ENCODE results near the gene FGF4. TPM values are rescaled to one million over a fixed set of nuclear protein-coding genes. Genes with fewer than 3 reads are reported as not detected.

Gene FGF4
- total RNA-seq, 2 experiments from 2014 or later: not detected

DNA sequence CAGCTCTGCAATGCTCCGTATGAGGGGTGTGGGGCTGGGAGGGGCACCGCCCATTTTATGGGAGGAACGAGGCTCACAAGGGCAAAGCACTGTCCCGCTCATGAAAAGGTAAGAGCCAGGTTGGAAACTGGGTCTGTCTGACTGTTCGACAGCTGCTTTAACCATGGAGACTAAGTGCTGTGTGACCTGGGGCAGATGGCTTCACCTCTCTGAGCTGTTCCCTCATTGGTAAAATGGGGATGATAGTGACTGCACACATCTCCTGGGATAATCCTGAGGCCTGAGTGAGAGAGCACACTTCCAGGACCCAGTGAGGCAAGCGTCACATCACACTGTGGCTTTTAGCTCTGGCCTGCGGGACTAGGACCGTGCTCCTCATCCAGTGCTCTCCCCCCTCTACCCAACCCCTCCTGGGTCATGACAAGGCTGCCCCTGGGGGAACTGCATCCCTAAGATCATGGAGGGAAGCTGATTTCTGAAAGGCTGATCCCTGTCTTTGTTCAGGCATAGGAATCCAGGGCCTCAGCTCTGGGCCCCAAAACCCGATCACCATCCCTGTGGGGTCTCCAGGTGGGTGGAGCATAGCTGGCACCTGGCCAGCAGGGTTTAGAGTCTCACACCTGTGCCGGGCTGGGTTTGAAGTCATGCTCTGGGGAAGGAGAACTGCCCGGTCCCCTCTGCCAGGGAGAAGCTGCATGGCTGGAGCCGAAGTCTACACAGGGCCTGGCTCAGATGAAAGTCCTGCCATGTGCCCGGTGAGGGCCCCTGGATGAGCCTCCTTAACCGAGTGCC, 22.8 kb upstream of the FGF4 start:
- Mint-ChIP-seq H3K9me3 (no peaks in the 10 kb centered on the region), H3K27ac (no peak overlapping the region), H3K4me3 (no peak overlapping the region), H3K36me3 (no peaks in the 10 kb centered on the region), H3K27me3 (no peaks in the 10 kb centered on the region), H3K4me1 (no peaks in the 10 kb centered on the region)
- no peak for DNase-seq

GRCh38 chr11:69797156-69797555, 22.0 kb upstream of the FGF4 start:
- Mint-ChIP-seq H3K27ac (no peak overlapping the region), H3K4me3 (no peak overlapping the region), H3K36me3 (no peaks in the 10 kb centered on the region), H3K4me1 (no peaks in the 10 kb centered on the region), H3K9me3 (no peaks in the 10 kb centered on the region), H3K27me3 (no peaks in the 10 kb centered on the region)
- no peak for DNase-seq

DNA sequence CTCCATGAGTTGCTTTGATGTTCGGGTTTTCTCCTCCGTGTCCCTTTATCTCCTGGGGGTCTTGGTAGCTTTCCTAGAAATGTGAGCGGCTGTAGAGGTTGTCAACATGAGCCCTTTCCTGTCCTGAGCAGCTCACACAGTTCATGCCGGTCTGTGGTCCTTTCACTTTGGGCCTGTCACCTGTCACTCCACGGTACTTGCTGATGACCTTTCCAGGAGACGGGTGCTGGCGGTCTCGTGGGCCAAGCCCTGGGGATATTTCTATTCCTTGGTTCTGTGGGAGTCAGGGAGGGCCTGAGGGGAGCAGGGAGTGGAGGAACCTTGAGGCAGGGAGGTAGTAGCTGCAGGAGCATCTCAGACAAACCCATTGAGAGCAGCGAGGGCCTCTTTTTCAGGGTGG, 20.9 kb upstream of the FGF4 start:
- H3K36me3 Mint-ChIP-seq: no peaks in the 10 kb centered on the region
- H3K4me3 Mint-ChIP-seq: no peak overlapping the region
- no peak overlapping the region for H3K27ac Mint-ChIP-seq
- H3K9me3 Mint-ChIP-seq: no peaks in the 10 kb centered on the region
- no peaks in the 10 kb centered on the region for H3K27me3 Mint-ChIP-seq
- no peak for DNase-seq
- no peaks in the 10 kb centered on the region for H3K4me1 Mint-ChIP-seq

GRCh38 chr11:69791276-69792180, 16.4 kb upstream of the FGF4 start:
- no peak overlapping the region for H3K27ac Mint-ChIP-seq
- no peak overlapping the region for H3K4me3 Mint-ChIP-seq
- DNase-seq: no peak
- H3K27me3 Mint-ChIP-seq: no peaks in the 10 kb centered on the region
- H3K36me3 Mint-ChIP-seq: no peaks in the 10 kb centered on the region
- no peaks in the 10 kb centered on the region for H3K9me3 Mint-ChIP-seq
- H3K4me1 Mint-ChIP-seq: no peaks in the 10 kb centered on the region

- H3K27me3 Mint-ChIP-seq: no peaks in the 10 kb centered on the region
- DNase-seq: no peak
- no peak overlapping the region for H3K4me3 Mint-ChIP-seq
- no peaks in the 10 kb centered on the region for H3K4me1 Mint-ChIP-seq
- no peak overlapping the region for H3K27ac Mint-ChIP-seq
- H3K36me3 Mint-ChIP-seq: no peaks in the 10 kb centered on the region
- H3K9me3 Mint-ChIP-seq: no peaks in the 10 kb centered on the region
These were observed 13.8 kb upstream of the FGF4 start for GRCh38 chr11:69788956-69789355.

DNA sequence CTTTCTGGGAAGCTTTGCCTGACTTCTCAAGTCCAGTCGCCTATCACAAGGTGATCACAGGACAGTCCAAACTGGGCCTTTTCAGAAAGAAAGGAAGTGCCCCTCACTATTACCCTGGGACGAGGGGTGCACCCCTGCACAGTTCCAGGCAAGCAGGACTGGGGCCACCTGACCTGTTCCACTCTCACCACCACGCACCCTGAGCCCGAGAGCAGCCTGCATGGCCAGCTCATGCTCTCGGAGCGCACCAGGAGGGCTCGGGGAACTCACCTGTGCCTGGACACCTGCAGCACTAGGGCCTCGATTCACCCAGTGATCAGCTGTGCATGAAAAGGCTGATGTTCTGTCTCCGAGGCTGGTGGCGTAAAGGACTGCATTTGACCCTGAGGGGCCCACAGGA, 12.8 kb upstream of the FGF4 start:
- no peak for DNase-seq
- Mint-ChIP-seq H3K27me3 (no peaks in the 10 kb centered on the region), H3K36me3 (no peaks in the 10 kb centered on the region), H3K9me3 (no peaks in the 10 kb centered on the region), H3K4me1 (no peaks in the 10 kb centered on the region), H3K27ac (no peak overlapping the region), H3K4me3 (no peak overlapping the region)

- Mint-ChIP-seq H3K27ac (no peak overlapping the region), H3K36me3 (no peaks in the 10 kb centered on the region), H3K9me3 (no peaks in the 10 kb centered on the region), H3K4me1 (no peaks in the 10 kb centered on the region), H3K27me3 (no peaks in the 10 kb centered on the region), H3K4me3 (no peak overlapping the region)
- no peak for DNase-seq
These were observed 12.3 kb upstream of the FGF4 start for GRCh38 chr11:69787457-69787856.

- H3K27ac Mint-ChIP-seq: no peak overlapping the region
These were observed 6.1 kb upstream of the FGF4 start for GRCh38 chr11:69781241-69781640.

GRCh38 chr11:69778373-69778772, 3.2 kb upstream of the FGF4 start:
- no peak for DNase-seq
- no peak overlapping the region for H3K27ac Mint-ChIP-seq
- H3K27me3 Mint-ChIP-seq: peaks cover 38% of the 10 kb centered on the region
- H3K4me1 Mint-ChIP-seq: no peaks in the 10 kb centered on the region
- H3K36me3 Mint-ChIP-seq: no peaks in the 10 kb centered on the region
- H3K4me3 Mint-ChIP-seq: no peak overlapping the region
- no peaks in the 10 kb centered on the region for H3K9me3 Mint-ChIP-seq

More at GRCh38 chr11:69781241-69781640, 6.1 kb upstream of the FGF4 start:
- Mint-ChIP-seq H3K4me3 (no peak overlapping the region), H3K27me3 (peaks cover 23% of the 10 kb centered on the region), H3K36me3 (no peaks in the 10 kb centered on the region), H3K9me3 (no peaks in the 10 kb centered on the region), H3K4me1 (no peaks in the 10 kb centered on the region)
- DNase-seq: no peak

DNA sequence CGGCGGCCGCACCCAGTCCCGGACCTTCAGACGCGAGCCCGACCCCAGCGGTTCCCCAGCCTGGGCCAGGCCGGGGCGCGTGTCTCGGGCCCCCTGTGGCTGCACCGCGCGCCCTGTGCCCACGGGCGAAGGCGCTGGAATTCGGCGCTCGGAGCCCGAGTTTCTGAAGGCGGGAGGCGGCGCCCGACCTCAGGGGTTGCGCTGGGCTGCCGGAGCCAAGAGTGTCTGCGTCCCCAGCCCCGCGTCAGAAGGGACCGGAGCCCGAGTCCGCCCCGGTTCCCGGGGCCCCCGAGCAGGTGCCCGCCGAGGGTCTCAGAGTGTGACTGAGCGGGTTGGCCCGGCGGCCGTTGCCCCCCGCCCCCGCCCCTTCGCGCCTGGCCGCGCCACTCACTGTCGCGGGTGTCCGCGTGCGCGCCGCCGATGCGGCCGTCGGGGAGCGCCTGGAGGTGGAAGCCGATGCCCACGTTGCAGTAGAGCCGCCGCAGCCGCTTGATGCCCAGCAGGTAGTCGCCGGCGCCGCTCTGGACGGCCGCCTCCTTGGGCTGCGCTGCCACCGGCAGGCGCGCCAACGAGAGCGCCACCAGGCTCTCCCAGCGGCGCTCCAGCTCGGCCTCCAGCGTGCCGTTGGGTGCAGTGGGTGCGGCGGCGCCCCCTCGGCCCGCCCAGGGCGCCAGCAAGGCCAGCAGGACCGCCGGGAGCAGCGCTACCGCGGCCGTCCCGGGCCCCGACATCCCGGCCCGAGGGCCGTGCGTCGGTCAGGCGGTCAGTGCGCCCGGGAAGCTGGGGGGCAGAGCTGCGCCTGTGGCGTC, 583 bp downstream of the FGF4 start:
- Mint-ChIP-seq H3K36me3 (no peaks in the 10 kb centered on the region), H3K4me1 (no peaks in the 10 kb centered on the region), H3K4me3 (no peak overlapping the region)

DNA sequence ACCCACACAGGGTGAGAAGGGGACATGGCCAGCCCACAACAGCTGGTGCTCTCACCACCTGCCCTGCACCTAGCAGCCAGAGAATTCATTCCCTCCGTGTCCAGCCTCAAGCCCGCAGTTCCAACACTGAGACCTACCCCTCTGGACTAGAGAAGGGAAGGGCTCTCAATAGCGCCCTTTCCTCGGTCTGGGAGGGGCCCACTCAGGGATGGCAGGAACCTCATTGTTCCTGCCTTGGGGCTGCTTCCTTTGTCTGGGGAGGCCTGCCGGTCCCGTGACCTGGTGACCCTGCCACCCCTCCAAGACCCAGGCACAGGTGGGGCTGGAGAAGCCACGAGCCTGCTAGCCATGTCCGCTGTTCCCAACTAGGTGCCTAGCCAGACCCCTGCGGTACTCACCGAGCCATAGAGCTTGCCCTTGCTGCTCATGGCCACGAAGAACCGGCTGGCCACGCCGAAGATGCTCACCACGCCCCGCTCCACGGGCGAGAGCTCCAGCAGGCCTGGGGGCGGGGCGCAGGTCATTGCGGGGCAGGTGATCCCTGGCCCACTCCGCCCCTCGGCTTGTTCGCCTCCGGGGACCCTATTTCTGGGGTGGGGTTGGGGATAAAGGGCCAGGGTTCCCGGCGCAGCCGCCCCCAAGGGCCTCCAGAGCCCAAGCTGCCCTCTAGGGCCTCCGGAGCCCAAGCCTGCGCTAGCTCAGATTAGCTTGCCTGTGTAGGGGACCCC, 1.4 kb downstream of the FGF4 start:
- Mint-ChIP-seq H3K27ac (no peak overlapping the region), H3K4me1 (no peaks in the 10 kb centered on the region), H3K4me3 (no peak overlapping the region), H3K9me3 (no peaks in the 10 kb centered on the region), H3K27me3 (peaks cover 59% of the 10 kb centered on the region), H3K36me3 (no peaks in the 10 kb centered on the region)
- no peak for DNase-seq

More for the DNA sequence above, 583 bp downstream of the FGF4 start:
- no peak overlapping the region for H3K27ac Mint-ChIP-seq
- no peak for DNase-seq
- no peaks in the 10 kb centered on the region for H3K9me3 Mint-ChIP-seq
- H3K27me3 Mint-ChIP-seq: peaks cover 55% of the 10 kb centered on the region

GRCh38 chr11:69771466-69771865, 3.7 kb downstream of the FGF4 start:
- Mint-ChIP-seq H3K9me3 (no peaks in the 10 kb centered on the region), H3K4me3 (no peak overlapping the region), H3K36me3 (no peaks in the 10 kb centered on the region), H3K4me1 (no peaks in the 10 kb centered on the region), H3K27me3 (peaks cover 47% of the 10 kb centered on the region), H3K27ac (no peak overlapping the region)
- DNase-seq: no peak

- Mint-ChIP-seq H3K9me3 (no peaks in the 10 kb centered on the region), H3K4me1 (no peaks in the 10 kb centered on the region)
These were observed 4.6 kb downstream of the FGF4 start for GRCh38 chr11:69770540-69770939.

DNA sequence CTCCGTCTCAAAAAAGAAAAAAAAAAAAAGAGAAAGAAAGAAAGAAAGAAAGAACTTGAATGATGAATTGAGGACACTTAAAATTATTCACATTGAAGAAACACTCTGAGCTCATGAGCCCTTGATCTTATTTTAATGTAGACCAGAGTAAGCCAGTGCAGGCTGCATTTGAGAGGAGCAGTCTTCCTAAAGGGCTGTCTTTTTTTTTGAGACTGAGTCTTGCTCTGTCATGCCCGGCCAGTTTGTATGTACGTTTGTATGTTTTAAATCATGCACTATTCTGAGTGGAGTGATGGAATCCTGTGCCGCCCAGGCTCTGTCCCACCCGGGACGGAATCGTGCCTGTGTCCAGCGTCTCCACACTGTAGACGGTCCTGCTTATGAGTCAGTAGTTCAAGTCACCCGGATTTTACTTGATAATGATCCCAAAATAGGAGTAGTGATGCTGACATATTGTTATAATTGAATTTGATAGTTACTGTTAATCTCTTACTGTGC, 9.6 kb downstream of the FGF4 start:
- Mint-ChIP-seq H3K27me3 (peaks cover 22% of the 10 kb centered on the region), H3K27ac (no peak overlapping the region), H3K4me1 (no peaks in the 10 kb centered on the region), H3K9me3 (no peaks in the 10 kb centered on the region), H3K4me3 (no peak overlapping the region), H3K36me3 (no peaks in the 10 kb centered on the region)
- DNase-seq: no peak

More at GRCh38 chr11:69770540-69770939, 4.6 kb downstream of the FGF4 start:
- Mint-ChIP-seq H3K27ac (no peak overlapping the region), H3K27me3 (peaks cover 40% of the 10 kb centered on the region), H3K36me3 (no peaks in the 10 kb centered on the region), H3K4me3 (no peak overlapping the region)
- no peak for DNase-seq

All from activated naive CD8-positive, alpha-beta T cell treated with anti-CD3 and anti-CD28 coated beads for 36 hours (primary cell).